ENCODE data around the gene ETDC. TPM values are rescaled to one million over a fixed set of nuclear protein-coding genes. Genes with fewer than 3 reads are reported as not detected.
"Not testable (repeated sequence)": the region's sequence is repeated elsewhere in the genome, so short reads cannot be mapped to it uniquely, and the experiment has no call there.

The ETDC gene
- total and polyA plus RNA-seq, 2 donors: not detected

- Histone ChIP-seq H3K9me3 (ENCODE audit: control insufficient read depth in 2 of 2, insufficient read depth in 1 of 2, low read length in 1 of 2) (no peaks in the 10 kb centered on the region), H3K36me3 (ENCODE audit: control insufficient read depth in 2 of 2, insufficient read depth in 2 of 2, low read length in 1 of 2) (no peaks in the 10 kb centered on the region), H3K27me3 (ENCODE audit: control insufficient read depth in 2 of 2, insufficient read depth in 1 of 2, low read length in 1 of 2) (no peaks in the 10 kb centered on the region), H3K4me1 (ENCODE audit: control insufficient read depth in 2 of 2, insufficient read depth in 2 of 2, low read length in 2 of 2) (no peaks in the 10 kb centered on the region), H3K27ac (ENCODE audit: low read depth in 1 of 2, low read length in 1 of 2) (no peak overlapping the region), H3K4me3 (ENCODE audit: low read length in 2 of 2) (no peak overlapping the region)
- DNase-seq (ENCODE audit: low read depth in 6 of 9, low spot score in 9 of 9): no peak
- WGBS: 97% methylated on average over 5 of the region's 5 CpGs
Measured at GRCh38 chrX:135302269-135302873, 6.9 kb upstream of the ETDC start.

GRCh38 chrX:135304741-135305140, 4.5 kb upstream of the ETDC start:
- DNase-seq (ENCODE audit: low read depth in 6 of 9, low spot score in 9 of 9): no peak
- no peaks in the 10 kb centered on the region for H3K27me3 ChIP-seq (ENCODE audit: control insufficient read depth in 2 of 2, insufficient read depth in 1 of 2, low read length in 1 of 2)
- H3K36me3 ChIP-seq (ENCODE audit: control insufficient read depth in 2 of 2, insufficient read depth in 2 of 2, low read length in 1 of 2): no peaks in the 10 kb centered on the region
- WGBS: 100% methylated on average over 2 of the region's 2 CpGs
- H3K9me3 ChIP-seq (ENCODE audit: control insufficient read depth in 2 of 2, insufficient read depth in 1 of 2, low read length in 1 of 2): no peaks in the 10 kb centered on the region
- H3K27ac ChIP-seq (ENCODE audit: low read depth in 1 of 2, low read length in 1 of 2): no peak overlapping the region
- no peaks in the 10 kb centered on the region for H3K4me1 ChIP-seq (ENCODE audit: control insufficient read depth in 2 of 2, insufficient read depth in 2 of 2, low read length in 2 of 2)
- H3K4me3 ChIP-seq (ENCODE audit: low read length in 2 of 2): no peak overlapping the region

- H3K9me3 ChIP-seq (ENCODE audit: control insufficient read depth in 2 of 2, insufficient read depth in 1 of 2, low read length in 1 of 2): no peaks in the 10 kb centered on the region
Measured at GRCh38 chrX:135307171-135307570, 2.1 kb upstream of the ETDC start.

GRCh38 chrX:135308345-135308855, 880 bp upstream of the ETDC start:
- WGBS: 91% methylated on average over 1 of the region's 1 CpG
- H3K9me3 ChIP-seq (ENCODE audit: control insufficient read depth in 2 of 2, insufficient read depth in 1 of 2, low read length in 1 of 2): no peaks in the 10 kb centered on the region
- no peak overlapping the region for H3K4me3 ChIP-seq (ENCODE audit: low read length in 2 of 2)

More at GRCh38 chrX:135307171-135307570, 2.1 kb upstream of the ETDC start:
- 86% methylated on average over 3 of the region's 3 CpGs for WGBS
- Histone ChIP-seq H3K4me1 (ENCODE audit: control insufficient read depth in 2 of 2, insufficient read depth in 2 of 2, low read length in 2 of 2) (no peaks in the 10 kb centered on the region), H3K27ac (ENCODE audit: low read depth in 1 of 2, low read length in 1 of 2) (no peak overlapping the region), H3K27me3 (ENCODE audit: control insufficient read depth in 2 of 2, insufficient read depth in 1 of 2, low read length in 1 of 2) (no peaks in the 10 kb centered on the region), H3K4me3 (ENCODE audit: low read length in 2 of 2) (no peak overlapping the region), H3K36me3 (ENCODE audit: control insufficient read depth in 2 of 2, insufficient read depth in 2 of 2, low read length in 1 of 2) (no peaks in the 10 kb centered on the region)
- DNase-seq (ENCODE audit: low read depth in 6 of 9, low spot score in 9 of 9): no peak

GRCh38 chrX:135315864-135316263, 6.6 kb downstream of the ETDC start:
- no peaks in the 10 kb centered on the region for H3K27me3 ChIP-seq (ENCODE audit: control insufficient read depth in 2 of 2, insufficient read depth in 1 of 2, low read length in 1 of 2)
- H3K9me3 ChIP-seq (ENCODE audit: control insufficient read depth in 2 of 2, insufficient read depth in 1 of 2, low read length in 1 of 2): peaks cover 0 to 6% of the 10 kb centered on the region in 2 donors
- H3K4me3 ChIP-seq (ENCODE audit: low read length in 2 of 2): no peak overlapping the region
- no peak overlapping the region for H3K27ac ChIP-seq (ENCODE audit: low read depth in 1 of 2, low read length in 1 of 2)
- no peaks in the 10 kb centered on the region for H3K36me3 ChIP-seq (ENCODE audit: control insufficient read depth in 2 of 2, insufficient read depth in 2 of 2, low read length in 1 of 2)
- no peak for DNase-seq (ENCODE audit: low read depth in 6 of 9, low spot score in 9 of 9)
- H3K4me1 ChIP-seq (ENCODE audit: control insufficient read depth in 2 of 2, insufficient read depth in 2 of 2, low read length in 2 of 2): no peaks in the 10 kb centered on the region
- WGBS: 96% methylated on average over 1 of the region's 1 CpG

More at GRCh38 chrX:135308345-135308855, 880 bp upstream of the ETDC start:
- Histone ChIP-seq H3K4me1 (ENCODE audit: control insufficient read depth in 2 of 2, insufficient read depth in 2 of 2, low read length in 2 of 2) (no peaks in the 10 kb centered on the region), H3K27me3 (ENCODE audit: control insufficient read depth in 2 of 2, insufficient read depth in 1 of 2, low read length in 1 of 2) (no peaks in the 10 kb centered on the region), H3K36me3 (ENCODE audit: control insufficient read depth in 2 of 2, insufficient read depth in 2 of 2, low read length in 1 of 2) (no peaks in the 10 kb centered on the region), H3K27ac (ENCODE audit: low read depth in 1 of 2, low read length in 1 of 2) (no peak overlapping the region)
- no peak for DNase-seq (ENCODE audit: low read depth in 6 of 9, low spot score in 9 of 9)

- Histone ChIP-seq H3K4me3 (ENCODE audit: low read length in 2 of 2) (no peak overlapping the region), H3K27me3 (ENCODE audit: control insufficient read depth in 2 of 2, insufficient read depth in 1 of 2, low read length in 1 of 2) (no peaks in the 10 kb centered on the region), H3K36me3 (ENCODE audit: control insufficient read depth in 2 of 2, insufficient read depth in 2 of 2, low read length in 1 of 2) (peaks cover 0 to 2% of the 10 kb centered on the region in 2 donors), H3K9me3 (ENCODE audit: control insufficient read depth in 2 of 2, insufficient read depth in 1 of 2, low read length in 1 of 2) (no peaks in the 10 kb centered on the region), H3K27ac (ENCODE audit: low read depth in 1 of 2, low read length in 1 of 2) (no peak overlapping the region), H3K4me1 (ENCODE audit: control insufficient read depth in 2 of 2, insufficient read depth in 2 of 2, low read length in 2 of 2) (no peaks in the 10 kb centered on the region)
- WGBS: 98% methylated on average over 5 of the region's 5 CpGs
- DNase-seq (ENCODE audit: low read depth in 6 of 9, low spot score in 9 of 9): no peak
Measured at GRCh38 chrX:135324463-135324862, 15.2 kb downstream of the ETDC start.

GRCh38 chrX:135325036-135325818, 15.9 kb downstream of the ETDC start:
- WGBS: 98% methylated on average over 31 of the region's 32 CpGs
- H3K4me3 ChIP-seq (ENCODE audit: low read length in 2 of 2); DNase-seq (ENCODE audit: low read depth in 6 of 9, low spot score in 9 of 9); H3K9me3 ChIP-seq (ENCODE audit: control insufficient read depth in 2 of 2, insufficient read depth in 1 of 2, low read length in 1 of 2); H3K27me3 ChIP-seq (ENCODE audit: control insufficient read depth in 2 of 2, insufficient read depth in 1 of 2, low read length in 1 of 2); H3K27ac ChIP-seq (ENCODE audit: low read depth in 1 of 2, low read length in 1 of 2); H3K36me3 ChIP-seq (ENCODE audit: control insufficient read depth in 2 of 2, insufficient read depth in 2 of 2, low read length in 1 of 2); H3K4me1 ChIP-seq (ENCODE audit: control insufficient read depth in 2 of 2, insufficient read depth in 2 of 2, low read length in 2 of 2): not testable (repeated sequence)

GRCh38 chrX:135327299-135327698, 18.0 kb downstream of the ETDC start:
- Histone ChIP-seq H3K4me1 (ENCODE audit: control insufficient read depth in 2 of 2, insufficient read depth in 2 of 2, low read length in 2 of 2) (no peaks in the 10 kb centered on the region), H3K27me3 (ENCODE audit: control insufficient read depth in 2 of 2, insufficient read depth in 1 of 2, low read length in 1 of 2) (no peaks in the 10 kb centered on the region), H3K4me3 (ENCODE audit: low read length in 2 of 2) (no peak overlapping the region), H3K27ac (ENCODE audit: low read depth in 1 of 2, low read length in 1 of 2) (no peak overlapping the region), H3K36me3 (ENCODE audit: control insufficient read depth in 2 of 2, insufficient read depth in 2 of 2, low read length in 1 of 2) (peaks cover 0 to 2% of the 10 kb centered on the region in 2 donors), H3K9me3 (ENCODE audit: control insufficient read depth in 2 of 2, insufficient read depth in 1 of 2, low read length in 1 of 2) (no peaks in the 10 kb centered on the region)
- no peak for DNase-seq (ENCODE audit: low read depth in 6 of 9, low spot score in 9 of 9)

GRCh38 chrX:135328421-135329005, 19.2 kb downstream of the ETDC start:
- 95% methylated on average over 3 of the region's 3 CpGs for WGBS

More at GRCh38 chrX:135328421-135329005, 19.2 kb downstream of the ETDC start:
- Histone ChIP-seq H3K9me3 (ENCODE audit: control insufficient read depth in 2 of 2, insufficient read depth in 1 of 2, low read length in 1 of 2) (no peaks in the 10 kb centered on the region), H3K27me3 (ENCODE audit: control insufficient read depth in 2 of 2, insufficient read depth in 1 of 2, low read length in 1 of 2) (no peaks in the 10 kb centered on the region), H3K36me3 (ENCODE audit: control insufficient read depth in 2 of 2, insufficient read depth in 2 of 2, low read length in 1 of 2) (peaks cover 0 to 2% of the 10 kb centered on the region in 2 donors), H3K27ac (ENCODE audit: low read depth in 1 of 2, low read length in 1 of 2) (no peak overlapping the region), H3K4me1 (ENCODE audit: control insufficient read depth in 2 of 2, insufficient read depth in 2 of 2, low read length in 2 of 2) (no peaks in the 10 kb centered on the region), H3K4me3 (ENCODE audit: low read length in 2 of 2) (no peak overlapping the region)
- no peak for DNase-seq (ENCODE audit: low read depth in 6 of 9, low spot score in 9 of 9)

All from thymus (tissue), 11 donors.